PC-9 (cell line): ENCODE data around the gene MTHFD1L. TPM values are rescaled to one million over a fixed set of nuclear protein-coding genes. Genes with fewer than 3 reads are reported as not detected.

Experiments used
- BruUV-seq: library from RNA; stranded (reverse); fragments of 400-500 nt; replicated peaks from 2 replicates; lab custom pipeline; 2021; lab: Mats Ljungman, UMichigan
- CTCF ChIA-PET: fragments of 300-600 bp; sonication (Branson Sonifier 250); formaldehyde crosslinking; loops from one replicate; lab custom pipeline; 2022; ENCODE audit warnings: antibody characterized with exemption; lab: Charles Lee
- POLR2A ChIA-PET: fragments of 300-600 bp; sonication (Branson Sonifier 250); formaldehyde crosslinking; loops from one replicate; lab custom pipeline; 2022; ENCODE audit warnings: antibody characterized with exemption; ENCODE audit not compliant: unreplicated experiment; lab: Charles Lee
- DNase-seq, 2 experiments: peaks; one replicate each; pipeline versions ENCODE4 v3.0.0 to v3.0.0-alpha.2; 2015 to 2022; ENCODE audit warnings: mixed read lengths in 1 of 2
- H2AFZ ChIP-seq: fragments of 200-600 bp; sonication (generic); 2 replicates; pipeline ENCODE4 v1.8.1; 2017; ENCODE audit warnings: antibody characterized with exemption
- H3F3A ChIP-seq: fragments of 200-600 bp; sonication (generic); 2 replicates; pipeline ENCODE4 v1.8.1; 2017; ENCODE audit warnings: antibody characterized with exemption, mild to moderate bottlenecking, low read depth; ENCODE audit not compliant: insufficient read depth
- H3K27ac ChIP-seq: fragments of 200-600 bp; sonication (generic); 2 replicates; pipeline ENCODE4 v1.6.1; 2016; ENCODE audit warnings: mixed run types
- H3K27me3 ChIP-seq: fragments of 200-600 bp; sonication (generic); 2 replicates; pipeline ENCODE4 v1.6.1; 2016; ENCODE audit warnings: low read depth, mixed run types; ENCODE audit not compliant: insufficient read depth
- H3K36me3 ChIP-seq: fragments of 200-600 bp; sonication (generic); 2 replicates; pipeline ENCODE4 v1.6.1; 2016; ENCODE audit warnings: low read depth, mixed run types
- H3K4me1 ChIP-seq: fragments of 200-600 bp; sonication (generic); replicated peaks from 2 replicates; pipeline ENCODE4 v1.6.1; 2016; ENCODE audit warnings: mixed run types; ENCODE audit not compliant: insufficient read depth
- H3K4me2 ChIP-seq: fragments of 200-600 bp; sonication (generic); 2 replicates; pipeline ENCODE4 v1.6.1; 2017; ENCODE audit warnings: mixed run types
- H3K4me3 ChIP-seq: fragments of 200-600 bp; sonication (generic); 2 replicates; pipeline ENCODE4 v1.6.1; 2016; ENCODE audit warnings: mixed run types
- H3K79me2 ChIP-seq: fragments of 200-600 bp; sonication (generic); 2 replicates; pipeline ENCODE4 v1.6.1; 2017; ENCODE audit warnings: low read depth, mixed run types
- H3K9me2 ChIP-seq: fragments of 200-600 bp; sonication (generic); 2 replicates; pipeline ENCODE4 v1.8.1; 2017; ENCODE audit warnings: mild to moderate bottlenecking; ENCODE audit not compliant: insufficient read depth
- H3K9me3 ChIP-seq: fragments of 200-600 bp; sonication (generic); 2 replicates; pipeline ENCODE4 v1.8.1; 2016; ENCODE audit warnings: low read depth; ENCODE audit not compliant: insufficient read depth
- H4K20me1 ChIP-seq: fragments of 200-600 bp; sonication (generic); 2 replicates; pipeline ENCODE4 v1.8.1; 2017; ENCODE audit not compliant: insufficient read depth
- EZH2 ChIP-seq: fragments of 200-600 bp; sonication (generic); IDR thresholded peaks from 2 replicates; pipeline ENCODE4 v1.8.0; 2017; ENCODE audit warnings: antibody characterized with exemption, low read depth
- intact Hi-C: fragments of 100-400 bp; cut with micrococcal nuclease; formaldehyde crosslinking; loops from one replicate; pipeline ENCODE4 v1.10.0; 2022; ENCODE audit not compliant: unreplicated experiment
- total RNA-seq: library from RNA; stranded (reverse); gene quantifications from 2 replicates; pipeline ENCODE4 v1.2.3, GENCODE V29; 2021
- TF ChIP-seq, protein P1 (sequence below): fragments of 200-600 bp; sonication (generic); conservative IDR thresholded peaks from 2 replicates; pipeline ENCODE4 v1.6.1; 2017; ENCODE audit warnings: mixed run types, antibody characterized with exemption, mild to moderate bottlenecking, moderate library complexity

The MTHFD1L gene
- total RNA-seq, 1 experiment from 2014 or later, result 53.3 TPM

DNA sequence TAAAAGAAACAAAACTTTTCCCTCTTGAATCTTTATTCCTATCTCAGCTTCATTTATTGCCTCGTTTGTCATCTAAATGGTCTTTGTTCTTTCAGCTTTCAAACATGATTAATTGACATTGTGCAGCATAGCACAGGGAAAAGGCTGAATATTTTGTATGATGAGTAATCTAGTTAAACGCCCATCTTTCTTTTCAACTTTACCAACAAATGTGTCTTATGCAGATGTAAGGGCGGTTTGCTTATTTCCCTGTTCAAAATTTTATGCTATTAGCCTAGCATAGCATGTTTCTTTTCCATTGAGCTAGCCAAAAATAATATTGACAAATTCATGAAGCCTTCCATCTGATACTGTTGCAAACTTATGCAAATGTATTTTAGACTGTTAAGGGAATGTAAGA is 197.8 kb downstream of the MTHFD1L start:
- POLR2A ChIA-PET, result interaction anchor here (0.6 kb wide), 1 partner anchor 28 kb away, joined by 3 read pairs; no protein-coding TSS in a partner anchor
- peaks cover 83% of the 10 kb centered on the region for H3K4me1 ChIP-seq
- peak overlapping the region; percentile 30 for H3K4me2 ChIP-seq

DNA sequence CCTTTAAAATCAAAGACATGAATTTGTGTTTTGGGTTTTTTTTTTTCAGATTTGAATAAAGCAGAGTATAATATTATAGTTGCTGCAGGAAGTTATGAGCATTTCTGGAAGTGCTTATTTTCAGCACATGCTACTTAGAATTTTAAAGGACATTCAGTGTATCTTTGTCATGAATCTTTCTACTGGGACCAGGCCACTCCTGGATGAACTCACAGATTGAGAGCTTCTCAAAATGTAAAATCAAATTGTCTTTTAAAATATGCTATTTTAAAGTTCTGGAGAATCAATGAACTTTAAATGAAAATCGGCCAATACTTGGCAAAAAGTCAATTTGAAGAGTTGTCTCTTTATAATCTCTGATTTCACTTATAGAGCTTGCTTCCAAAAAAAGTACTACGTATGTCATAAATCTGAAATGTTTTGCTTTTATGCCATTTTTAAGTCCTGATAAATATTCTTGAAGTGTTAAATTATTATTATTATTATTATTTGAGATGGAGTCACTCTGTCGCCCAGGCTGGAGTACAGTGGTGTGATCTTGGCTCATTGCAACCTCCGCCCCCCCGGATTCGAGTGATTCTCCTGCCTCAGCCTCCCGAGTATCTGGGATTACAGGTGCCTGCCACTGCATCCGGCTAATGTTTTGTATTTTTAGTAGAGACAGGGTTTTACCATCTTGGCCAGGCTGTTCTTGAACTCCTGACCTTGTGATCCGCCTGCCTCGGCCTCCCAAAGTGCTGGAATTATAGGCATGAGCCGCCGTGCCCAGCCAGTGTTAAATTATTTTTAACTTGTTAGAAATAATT is 198.5 kb downstream of the MTHFD1L start:
- H3K4me2 ChIP-seq, result peak overlapping the region; percentile 30; the same call in 1 of the 2 replicates
- no peaks in the 10 kb centered on the region for H3K9me3 ChIP-seq
- peaks cover 58% of the 10 kb centered on the region for H3F3A ChIP-seq
- TF ChIP-seq EZH2, result no peak
- TF ChIP-seq, protein P1, sequence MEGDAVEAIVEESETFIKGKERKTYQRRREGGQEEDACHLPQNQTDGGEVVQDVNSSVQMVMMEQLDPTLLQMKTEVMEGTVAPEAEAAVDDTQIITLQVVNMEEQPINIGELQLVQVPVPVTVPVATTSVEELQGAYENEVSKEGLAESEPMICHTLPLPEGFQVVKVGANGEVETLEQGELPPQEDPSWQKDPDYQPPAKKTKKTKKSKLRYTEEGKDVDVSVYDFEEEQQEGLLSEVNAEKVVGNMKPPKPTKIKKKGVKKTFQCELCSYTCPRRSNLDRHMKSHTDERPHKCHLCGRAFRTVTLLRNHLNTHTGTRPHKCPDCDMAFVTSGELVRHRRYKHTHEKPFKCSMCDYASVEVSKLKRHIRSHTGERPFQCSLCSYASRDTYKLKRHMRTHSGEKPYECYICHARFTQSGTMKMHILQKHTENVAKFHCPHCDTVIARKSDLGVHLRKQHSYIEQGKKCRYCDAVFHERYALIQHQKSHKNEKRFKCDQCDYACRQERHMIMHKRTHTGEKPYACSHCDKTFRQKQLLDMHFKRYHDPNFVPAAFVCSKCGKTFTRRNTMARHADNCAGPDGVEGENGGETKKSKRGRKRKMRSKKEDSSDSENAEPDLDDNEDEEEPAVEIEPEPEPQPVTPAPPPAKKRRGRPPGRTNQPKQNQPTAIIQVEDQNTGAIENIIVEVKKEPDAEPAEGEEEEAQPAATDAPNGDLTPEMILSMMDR, result no peak
- POLR2A ChIA-PET, result no interaction called here
- H3K4me3 ChIP-seq, result no peak overlapping the region
- H3K27me3 ChIP-seq, result no peaks in the 10 kb centered on the region
- no peaks in the 10 kb centered on the region for H4K20me1 ChIP-seq
- no peak for DNase-seq
- H2AFZ ChIP-seq, result no peak overlapping the region
- no TSS peak for BruUV-seq
- CTCF ChIA-PET, result interaction anchor here (0.6 kb wide), 1 partner anchor 1413 kb away, joined by 3 read pairs; no protein-coding TSS in a partner anchor
- no peaks in the 10 kb centered on the region for H3K9me2 ChIP-seq
- H3K36me3 ChIP-seq, result no peaks in the 10 kb centered on the region; the same call in 1 of the 2 replicates
- peaks cover 83% of the 10 kb centered on the region for H3K4me1 ChIP-seq
- peaks cover 19% of the 10 kb centered on the region for H3K79me2 ChIP-seq
- H3K27ac ChIP-seq, result peak overlapping the region; percentile 57
- intact Hi-C loops, result no loop called here

More for the DNA sequence above, 197.8 kb downstream of the MTHFD1L start:
- Histone ChIP-seq H3K9me2 (no peaks in the 10 kb centered on the region), H3K27me3 (no peaks in the 10 kb centered on the region), H2AFZ (no peak overlapping the region), H3K9me3 (no peaks in the 10 kb centered on the region), H3K27ac (peak overlapping the region; percentile 57), H4K20me1 (no peaks in the 10 kb centered on the region), H3K4me3 (no peak overlapping the region), H3K79me2 (peaks cover 19% of the 10 kb centered on the region), H3K36me3 (no peaks in the 10 kb centered on the region; the same call in 1 of the 2 replicates), H3F3A (peaks cover 58% of the 10 kb centered on the region)
- TF ChIP-seq EZH2, result no peak
- TF ChIP-seq, protein P1, result no peak
- CTCF ChIA-PET, result interaction anchor here (0.6 kb wide), 1 partner anchor 1412 kb away, joined by 3 read pairs; no protein-coding TSS in a partner anchor
- intact Hi-C loops, result no loop called here
- BruUV-seq, result no TSS peak
- peak in 1 of 2 experiments; percentile 82 for DNase-seq

DNA sequence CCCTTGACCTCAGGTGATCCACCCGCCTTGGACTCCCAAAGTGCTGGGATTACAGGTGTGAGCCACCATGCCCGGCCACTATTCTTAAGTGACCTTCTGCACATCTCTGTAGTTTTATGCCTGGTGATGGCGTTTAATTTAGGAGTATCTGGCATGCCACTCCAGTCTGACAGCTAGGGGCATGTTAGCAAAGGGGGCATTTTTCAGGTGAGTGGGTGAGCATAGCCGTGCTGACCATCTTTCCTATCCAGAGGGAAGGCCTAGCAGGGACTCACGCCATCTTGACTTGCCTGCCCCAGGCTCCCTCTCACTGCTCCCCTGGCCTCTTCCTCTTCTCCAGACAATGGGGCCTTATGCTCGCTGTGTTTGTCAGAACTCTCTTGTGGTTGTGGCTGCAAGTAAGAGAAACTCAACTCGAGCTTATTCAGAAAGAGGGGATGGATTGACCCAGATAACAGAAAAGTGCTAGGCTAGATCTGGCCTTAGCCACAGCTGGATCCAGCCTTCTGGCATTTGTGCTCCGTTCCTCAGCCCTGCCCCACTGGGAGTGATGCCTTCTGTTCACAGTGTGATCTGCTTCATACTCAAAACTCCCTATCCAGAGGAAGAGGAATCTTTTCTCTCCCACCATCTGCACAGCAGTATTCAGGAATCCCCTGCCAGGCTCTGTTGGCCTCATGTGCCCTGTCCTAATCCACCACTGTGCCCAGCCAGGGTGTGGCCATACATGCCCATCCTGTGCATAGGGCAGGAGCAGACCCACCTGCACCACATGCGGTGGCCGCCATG is 199.7 kb downstream of the MTHFD1L start:
- H3K27me3 ChIP-seq, result no peaks in the 10 kb centered on the region
- no peak overlapping the region for H3K4me3 ChIP-seq
- peaks cover 61% of the 10 kb centered on the region for H3F3A ChIP-seq
- peaks cover 6% of the 10 kb centered on the region for H3K36me3 ChIP-seq
- H3K79me2 ChIP-seq, result peaks cover 27% of the 10 kb centered on the region
- no peaks in the 10 kb centered on the region for H3K9me3 ChIP-seq
- no peak overlapping the region for H3K4me2 ChIP-seq
- H4K20me1 ChIP-seq, result no peaks in the 10 kb centered on the region
- ChIA-PET POLR2A (no interaction called here), CTCF (no interaction called here)
- TF ChIP-seq EZH2, result no peak
- TF ChIP-seq, protein P1, result no peak
- H2AFZ ChIP-seq, result no peak overlapping the region
- H3K27ac ChIP-seq, result peak overlapping the region; percentile 98
- intact Hi-C loops, result no loop called here
- DNase-seq, result no peak
- peaks cover 85% of the 10 kb centered on the region for H3K4me1 ChIP-seq
- no TSS peak for BruUV-seq
- no peaks in the 10 kb centered on the region for H3K9me2 ChIP-seq
